ENCODE results near the gene ARRDC3.

- TF ChIP-seq CTCF (conservative IDR thresholded peaks at IDR 0.05) (0 out of 2 replicates have a peak, but pooled peaks have one; percentile 29), EZH2 (IDR thresholded peaks at IDR 0.05; ENCODE audit: low read depth) (no peak)
Measured at GRCh38 chr5:91383027-91383955, at the start of gene ARRDC3.
